ENCODE data around the gene PTPN1.

The PTPN1 gene

GRCh38 chr20:50546729-50547314, 36.6 kb downstream of the PTPN1 start:
- H3K4me3 ChIP-seq (ENCODE audit: severe bottlenecking): no peak overlapping the region
- ATAC-seq (ENCODE audit: low read depth) (peak; percentile 7; the same call in 1 of the 3 replicates), DNase-seq (ENCODE audit: low spot score) (no peak)
- H3K27me3 ChIP-seq (ENCODE audit: insufficient read depth, poor library complexity, severe bottlenecking): no peaks in the 10 kb centered on the region
- no peaks in the 10 kb centered on the region for H3K9me3 ChIP-seq (ENCODE audit: severe bottlenecking)
- H3K27ac ChIP-seq (ENCODE audit: poor library complexity, severe bottlenecking): peak overlapping the region; percentile 1
- no peak for TF ChIP-seq CTCF (IDR thresholded peaks at IDR 0.05; ENCODE audit: poor library complexity, severe bottlenecking)
- H3K4me1 ChIP-seq (ENCODE audit: insufficient read depth, poor library complexity, severe bottlenecking): peaks cover 36% of the 10 kb centered on the region
- H3K36me3 ChIP-seq (ENCODE audit: low read depth): peaks cover 81% of the 10 kb centered on the region

GRCh38 chr20:50547964-50548363, 37.8 kb downstream of the PTPN1 start:
- Histone ChIP-seq H3K4me3 (ENCODE audit: severe bottlenecking) (no peak overlapping the region), H3K9me3 (ENCODE audit: severe bottlenecking) (no peaks in the 10 kb centered on the region), H3K36me3 (ENCODE audit: low read depth) (peaks cover 84% of the 10 kb centered on the region), H3K27ac (ENCODE audit: poor library complexity, severe bottlenecking) (no peak overlapping the region), H3K27me3 (ENCODE audit: insufficient read depth, poor library complexity, severe bottlenecking) (no peaks in the 10 kb centered on the region), H3K4me1 (ENCODE audit: insufficient read depth, poor library complexity, severe bottlenecking) (peaks cover 28% of the 10 kb centered on the region)
- no peak for TF ChIP-seq CTCF (IDR thresholded peaks at IDR 0.05; ENCODE audit: poor library complexity, severe bottlenecking)
- DNase-seq (ENCODE audit: low spot score): no peak
- no peak for ATAC-seq (ENCODE audit: low read depth)

- no peak for TF ChIP-seq CTCF (IDR thresholded peaks at IDR 0.05; ENCODE audit: poor library complexity, severe bottlenecking)
- Histone ChIP-seq H3K27me3 (ENCODE audit: insufficient read depth, poor library complexity, severe bottlenecking) (no peaks in the 10 kb centered on the region), H3K36me3 (ENCODE audit: low read depth) (peaks cover 84% of the 10 kb centered on the region), H3K4me1 (ENCODE audit: insufficient read depth, poor library complexity, severe bottlenecking) (peaks cover 27% of the 10 kb centered on the region), H3K27ac (ENCODE audit: poor library complexity, severe bottlenecking) (no peak overlapping the region), H3K4me3 (ENCODE audit: severe bottlenecking) (no peak overlapping the region), H3K9me3 (ENCODE audit: severe bottlenecking) (no peaks in the 10 kb centered on the region)
- DNase-seq (ENCODE audit: low spot score): no peak
- ATAC-seq (ENCODE audit: low read depth): no peak
Measured at GRCh38 chr20:50548396-50548795, 38.2 kb downstream of the PTPN1 start.

- Histone ChIP-seq H3K27ac (ENCODE audit: poor library complexity, severe bottlenecking) (peak overlapping the region; percentile 28), H3K4me3 (ENCODE audit: severe bottlenecking) (no peak overlapping the region), H3K36me3 (ENCODE audit: low read depth) (peaks cover 91% of the 10 kb centered on the region), H3K9me3 (ENCODE audit: severe bottlenecking) (peaks cover 7% of the 10 kb centered on the region), H3K4me1 (ENCODE audit: insufficient read depth, poor library complexity, severe bottlenecking) (peaks cover 27% of the 10 kb centered on the region), H3K27me3 (ENCODE audit: insufficient read depth, poor library complexity, severe bottlenecking) (no peaks in the 10 kb centered on the region)
- no peak for TF ChIP-seq CTCF (IDR thresholded peaks at IDR 0.05; ENCODE audit: poor library complexity, severe bottlenecking)
- DNase-seq (ENCODE audit: low spot score) (no peak), ATAC-seq (ENCODE audit: low read depth) (no peak)
Measured at GRCh38 chr20:50550531-50550930, 40.3 kb downstream of the PTPN1 start.

- DNase-seq (ENCODE audit: low spot score) (no peak), ATAC-seq (ENCODE audit: low read depth) (peak; percentile 69)
- Histone ChIP-seq H3K4me1 (ENCODE audit: insufficient read depth, poor library complexity, severe bottlenecking) (peaks cover 27% of the 10 kb centered on the region), H3K4me3 (ENCODE audit: severe bottlenecking) (no peak overlapping the region), H3K27me3 (ENCODE audit: insufficient read depth, poor library complexity, severe bottlenecking) (no peaks in the 10 kb centered on the region), H3K27ac (ENCODE audit: poor library complexity, severe bottlenecking) (peak overlapping the region; percentile 28), H3K36me3 (ENCODE audit: low read depth) (peaks cover 88% of the 10 kb centered on the region), H3K9me3 (ENCODE audit: severe bottlenecking) (peaks cover 7% of the 10 kb centered on the region)
- no peak for TF ChIP-seq CTCF (IDR thresholded peaks at IDR 0.05; ENCODE audit: poor library complexity, severe bottlenecking)
Measured at GRCh38 chr20:50551288-50551687, 41.1 kb downstream of the PTPN1 start.

Measured in RWPE2 (cell line).